ENCODE data around the gene LIMD2.
"Not testable (repeated sequence)": the region's sequence is repeated elsewhere in the genome, so short reads cannot be mapped to it uniquely, and the experiment has no call there.

LIMD2 gene

GRCh38 chr17:63699638-63700527, at the start of gene LIMD2:
TSS of gene LIMD2 (minus strand) at chr17:63700125. CDS start at chr17:63699298, 827 bp downstream.
- H3K27me3 ChIP-seq (ENCODE audit: insufficient read depth, low read length), result no peaks in the 10 kb centered on the region
- H3K79me2 ChIP-seq (ENCODE audit: control insufficient read depth, insufficient read depth, low read length, unreplicated experiment), result peaks cover 21% of the 10 kb centered on the region
- H3K4me3 ChIP-seq (ENCODE audit: low read depth, low read length), result peak within 1 kb of the TSS; percentile 87
- peaks cover 24% of the 10 kb centered on the region for H3K4me1 ChIP-seq (ENCODE audit: control insufficient read depth, insufficient read depth, low read length, unreplicated experiment)
- H2AFZ ChIP-seq (ENCODE audit: low read length, unreplicated experiment), result peak within 1 kb of the TSS; percentile 83
- peaks cover 7% of the 10 kb centered on the region; the same call in 1 of the 2 replicates for H3K36me3 ChIP-seq (ENCODE audit: insufficient read depth, low read length)
- H3K27ac ChIP-seq (ENCODE audit: low read depth, low read length), result peak within 1 kb of the TSS; percentile 58

GRCh38 chr17:63741408-63742173, 41.7 kb upstream of the LIMD2 start, which contains the start of gene STRADA:
TSS of gene STRADA (minus strand) at chr17:63741799. CDS start at chr17:63728369, 13,430 bp downstream.
- no peaks in the 10 kb centered on the region for H3K27me3 ChIP-seq (ENCODE audit: insufficient read depth, low read length)
- H3K4me1 ChIP-seq (ENCODE audit: control insufficient read depth, insufficient read depth, low read length, unreplicated experiment), result no peaks in the 10 kb centered on the region
- peak within 1 kb of the TSS; percentile 70 for H3K27ac ChIP-seq (ENCODE audit: low read depth, low read length)
- peak within 1 kb of the TSS; percentile 73 for H2AFZ ChIP-seq (ENCODE audit: low read length, unreplicated experiment)
- H3K36me3 ChIP-seq (ENCODE audit: insufficient read depth, low read length), result peaks cover 9% of the 10 kb centered on the region
- H3K4me3 ChIP-seq (ENCODE audit: low read depth, low read length), result peak within 1 kb of the TSS; percentile 84
- H3K79me2 ChIP-seq (ENCODE audit: control insufficient read depth, insufficient read depth, low read length, unreplicated experiment), result peaks cover 18% of the 10 kb centered on the region

GRCh38 chr17:63741143-63741407, 41.1 kb upstream of the LIMD2 start:
- no peaks in the 10 kb centered on the region for H3K4me1 ChIP-seq (ENCODE audit: control insufficient read depth, insufficient read depth, low read length, unreplicated experiment)
- no peaks in the 10 kb centered on the region for H3K27me3 ChIP-seq (ENCODE audit: insufficient read depth, low read length)
- peak overlapping the region; percentile 84 for H3K4me3 ChIP-seq (ENCODE audit: low read depth, low read length)
- H3K36me3 ChIP-seq (ENCODE audit: insufficient read depth, low read length), result peaks cover 7% of the 10 kb centered on the region
- H2AFZ ChIP-seq (ENCODE audit: low read length, unreplicated experiment), result peak overlapping the region; percentile 73
- H3K27ac ChIP-seq (ENCODE audit: low read depth, low read length), result peak overlapping the region; percentile 30
- H3K79me2 ChIP-seq (ENCODE audit: control insufficient read depth, insufficient read depth, low read length, unreplicated experiment), result peaks cover 18% of the 10 kb centered on the region

GRCh38 chr17:63740464-63741142, 40.7 kb upstream of the LIMD2 start:
- H3K79me2 ChIP-seq (ENCODE audit: control insufficient read depth, insufficient read depth, low read length, unreplicated experiment), result peaks cover 20% of the 10 kb centered on the region

GRCh38 chr17:63735691-63736090, 35.8 kb upstream of the LIMD2 start:
- Histone ChIP-seq H3K27me3 (ENCODE audit: insufficient read depth, low read length) (no peaks in the 10 kb centered on the region), H2AFZ (ENCODE audit: low read length, unreplicated experiment) (no peak overlapping the region), H3K36me3 (ENCODE audit: insufficient read depth, low read length) (0 out of 2 replicates have a peak, but pooled peaks cover 5% of the 10 kb centered on the region), H3K79me2 (ENCODE audit: control insufficient read depth, insufficient read depth, low read length, unreplicated experiment) (peaks cover 17% of the 10 kb centered on the region), H3K27ac (ENCODE audit: low read depth, low read length) (no peak overlapping the region), H3K4me1 (ENCODE audit: control insufficient read depth, insufficient read depth, low read length, unreplicated experiment) (no peaks in the 10 kb centered on the region), H3K4me3 (ENCODE audit: low read depth, low read length) (no peak overlapping the region)

More at GRCh38 chr17:63740464-63741142, 40.7 kb upstream of the LIMD2 start:
- no peaks in the 10 kb centered on the region for H3K4me1 ChIP-seq (ENCODE audit: control insufficient read depth, insufficient read depth, low read length, unreplicated experiment)
- peak overlapping the region; percentile 73 for H2AFZ ChIP-seq (ENCODE audit: low read length, unreplicated experiment)
- H3K4me3 ChIP-seq (ENCODE audit: low read depth, low read length), result peak overlapping the region; percentile 84
- H3K27ac ChIP-seq (ENCODE audit: low read depth, low read length), result peak overlapping the region; percentile 30
- peaks cover 2% of the 10 kb centered on the region; the same call in 1 of the 2 replicates for H3K36me3 ChIP-seq (ENCODE audit: insufficient read depth, low read length)
- no peaks in the 10 kb centered on the region for H3K27me3 ChIP-seq (ENCODE audit: insufficient read depth, low read length)

GRCh38 chr17:63722403-63722802, 22.5 kb upstream of the LIMD2 start:
- H3K4me1 ChIP-seq (ENCODE audit: control insufficient read depth, insufficient read depth, low read length, unreplicated experiment), result no peaks in the 10 kb centered on the region
- no peaks in the 10 kb centered on the region for H3K79me2 ChIP-seq (ENCODE audit: control insufficient read depth, insufficient read depth, low read length, unreplicated experiment)
- H3K4me3 ChIP-seq (ENCODE audit: low read depth, low read length), result no peak overlapping the region
- H3K27me3 ChIP-seq (ENCODE audit: insufficient read depth, low read length), result no peaks in the 10 kb centered on the region
- no peak overlapping the region for H2AFZ ChIP-seq (ENCODE audit: low read length, unreplicated experiment)
- H3K27ac ChIP-seq (ENCODE audit: low read depth, low read length), result no peak overlapping the region
- H3K36me3 ChIP-seq (ENCODE audit: insufficient read depth, low read length), result peaks cover 14% of the 10 kb centered on the region; the same call in 1 of the 2 replicates

GRCh38 chr17:63720194-63720593, 20.3 kb upstream of the LIMD2 start:
- not testable (repeated sequence) for H3K27me3 ChIP-seq (ENCODE audit: insufficient read depth, low read length); H3K4me3 ChIP-seq (ENCODE audit: low read depth, low read length); H3K36me3 ChIP-seq (ENCODE audit: insufficient read depth, low read length); H3K27ac ChIP-seq (ENCODE audit: low read depth, low read length); H2AFZ ChIP-seq (ENCODE audit: low read length, unreplicated experiment); H3K79me2 ChIP-seq (ENCODE audit: control insufficient read depth, insufficient read depth, low read length, unreplicated experiment); H3K4me1 ChIP-seq (ENCODE audit: control insufficient read depth, insufficient read depth, low read length, unreplicated experiment)

GRCh38 chr17:63718988-63719387, 19.1 kb upstream of the LIMD2 start:
- Histone ChIP-seq H3K4me3 (ENCODE audit: low read depth, low read length) (no peak overlapping the region), H3K27ac (ENCODE audit: low read depth, low read length) (no peak overlapping the region), H3K27me3 (ENCODE audit: insufficient read depth, low read length) (no peaks in the 10 kb centered on the region), H2AFZ (ENCODE audit: low read length, unreplicated experiment) (no peak overlapping the region), H3K4me1 (ENCODE audit: control insufficient read depth, insufficient read depth, low read length, unreplicated experiment) (no peaks in the 10 kb centered on the region), H3K36me3 (ENCODE audit: insufficient read depth, low read length) (peaks cover 9% of the 10 kb centered on the region; the same call in 1 of the 2 replicates), H3K79me2 (ENCODE audit: control insufficient read depth, insufficient read depth, low read length, unreplicated experiment) (no peaks in the 10 kb centered on the region)

- H3K4me3 ChIP-seq (ENCODE audit: low read depth, low read length), result no peak overlapping the region
- no peak overlapping the region for H2AFZ ChIP-seq (ENCODE audit: low read length, unreplicated experiment)
- H3K79me2 ChIP-seq (ENCODE audit: control insufficient read depth, insufficient read depth, low read length, unreplicated experiment), result no peaks in the 10 kb centered on the region
- H3K36me3 ChIP-seq (ENCODE audit: insufficient read depth, low read length), result peaks cover 12% of the 10 kb centered on the region; the same call in 1 of the 2 replicates
- no peak overlapping the region for H3K27ac ChIP-seq (ENCODE audit: low read depth, low read length)
- no peaks in the 10 kb centered on the region for H3K4me1 ChIP-seq (ENCODE audit: control insufficient read depth, insufficient read depth, low read length, unreplicated experiment)
- H3K27me3 ChIP-seq (ENCODE audit: insufficient read depth, low read length), result no peaks in the 10 kb centered on the region
These were observed 16.5 kb upstream of the LIMD2 start for GRCh38 chr17:63716426-63716825.

- no peak overlapping the region for H3K4me3 ChIP-seq (ENCODE audit: low read depth, low read length)
- H2AFZ ChIP-seq (ENCODE audit: low read length, unreplicated experiment), result no peak overlapping the region
- H3K27me3 ChIP-seq (ENCODE audit: insufficient read depth, low read length), result no peaks in the 10 kb centered on the region
- no peaks in the 10 kb centered on the region for H3K4me1 ChIP-seq (ENCODE audit: control insufficient read depth, insufficient read depth, low read length, unreplicated experiment)
- no peak overlapping the region for H3K27ac ChIP-seq (ENCODE audit: low read depth, low read length)
- H3K79me2 ChIP-seq (ENCODE audit: control insufficient read depth, insufficient read depth, low read length, unreplicated experiment), result no peaks in the 10 kb centered on the region
- peaks cover 12% of the 10 kb centered on the region; the same call in 1 of the 2 replicates for H3K36me3 ChIP-seq (ENCODE audit: insufficient read depth, low read length)
These were observed 14.8 kb upstream of the LIMD2 start for GRCh38 chr17:63714550-63715277.
